ENCODE results near the gene PRKCA. TPM values are rescaled to one million over a fixed set of nuclear protein-coding genes. Genes with fewer than 3 reads are reported as not detected.
A peak's percentile ranks its signal among the peaks of the same experiment; 100 is the strongest.

The PRKCA gene
- total and polyA plus RNA-seq, 2 donors from 2014 or later = 8.0 to 50.8 TPM

DNA sequence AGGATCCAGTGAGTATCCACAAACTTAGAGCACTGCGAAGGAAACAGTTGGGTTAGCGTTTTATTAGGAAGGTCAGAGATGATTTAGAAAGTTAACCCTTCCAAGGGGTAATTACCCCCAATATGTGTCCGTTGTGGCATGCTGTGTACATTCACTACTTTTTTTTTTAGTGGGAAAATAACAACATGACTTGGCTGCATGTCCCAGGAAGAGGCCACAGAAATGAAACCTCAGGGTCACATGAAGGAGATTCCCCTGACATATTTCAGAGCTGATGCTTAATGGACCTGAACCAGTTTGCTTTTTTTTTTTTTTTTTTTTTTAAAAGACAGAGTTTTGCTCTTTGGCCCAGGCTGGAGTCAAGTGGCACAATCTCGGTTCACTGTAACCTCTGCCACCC, 167.5 kb downstream of the PRKCA start:
- intact Hi-C loops (cut with DNase I) = no loop called here
- no peak for FAIRE-seq
- no peak for TF ChIP-seq CTCF (IDR thresholded peaks at IDR 0.05; ENCODE audit: borderline replicate concordance, extremely low read depth, insufficient read depth)
- Histone ChIP-seq H3K27ac (ENCODE audit: low read depth in 2 of 2, low read length in 2 of 2) (peak overlapping the region; percentile 36 to 44), H3K36me3 (ENCODE audit: control insufficient read depth in 2 of 3, insufficient read depth in 3 of 3, low read length in 3 of 3) (no peaks in the 10 kb centered on the region), H3K4me3 (ENCODE audit: low read length in 3 of 3) (peak overlapping the region in 1 of 3 donors; percentile 10), H3K4me1 (ENCODE audit: control insufficient read depth in 2 of 3, insufficient read depth in 2 of 3, low read depth in 1 of 3, low read length in 3 of 3) (peaks cover 19 to 48% (median 23%) of the 10 kb centered on the region in 3 donors), H3K9ac (ENCODE audit: low read length in 3 of 3) (no peak overlapping the region), H3K27me3 (ENCODE audit: control insufficient read depth, insufficient read depth, low read length) (no peaks in the 10 kb centered on the region), H3K9me3 (ENCODE audit: control insufficient read depth in 2 of 3, insufficient read depth in 1 of 3, low read length in 3 of 3) (no peaks in the 10 kb centered on the region)
- DNase-seq = peak in 3 of 5 donors; percentile 13 to 55 (median 50)

GRCh38 chr17:66472123-66472522, 169.7 kb downstream of the PRKCA start:
- H3K4me3 ChIP-seq (ENCODE audit: low read length in 3 of 3) = no peak overlapping the region
- H3K9ac ChIP-seq (ENCODE audit: low read length in 3 of 3) = no peak overlapping the region
- FAIRE-seq (no peak), DNase-seq (no peak)
- H3K27me3 ChIP-seq (ENCODE audit: control insufficient read depth, insufficient read depth, low read length) = no peaks in the 10 kb centered on the region
- intact Hi-C loops (cut with DNase I) = no loop called here
- peaks cover 20 to 32% (median 23%) of the 10 kb centered on the region in 3 donors for H3K4me1 ChIP-seq (ENCODE audit: control insufficient read depth in 2 of 3, insufficient read depth in 2 of 3, low read depth in 1 of 3, low read length in 3 of 3)
- H3K27ac ChIP-seq (ENCODE audit: low read depth in 2 of 2, low read length in 2 of 2) = no peak overlapping the region
- no peak for TF ChIP-seq CTCF (IDR thresholded peaks at IDR 0.05; ENCODE audit: borderline replicate concordance, extremely low read depth, insufficient read depth)
- no peaks in the 10 kb centered on the region for H3K9me3 ChIP-seq (ENCODE audit: control insufficient read depth in 2 of 3, insufficient read depth in 1 of 3, low read length in 3 of 3)
- H3K36me3 ChIP-seq (ENCODE audit: control insufficient read depth in 2 of 3, insufficient read depth in 3 of 3, low read length in 3 of 3) = no peaks in the 10 kb centered on the region

- Histone ChIP-seq H3K4me1 (ENCODE audit: control insufficient read depth in 2 of 3, insufficient read depth in 2 of 3, low read depth in 1 of 3, low read length in 3 of 3) (peaks cover 7 to 13% (median 12%) of the 10 kb centered on the region in 3 donors), H3K36me3 (ENCODE audit: control insufficient read depth in 2 of 3, insufficient read depth in 3 of 3, low read length in 3 of 3) (no peaks in the 10 kb centered on the region), H3K27me3 (ENCODE audit: control insufficient read depth, insufficient read depth, low read length) (no peaks in the 10 kb centered on the region), H3K9me3 (ENCODE audit: control insufficient read depth in 2 of 3, insufficient read depth in 1 of 3, low read length in 3 of 3) (no peaks in the 10 kb centered on the region), H3K27ac (ENCODE audit: low read depth in 2 of 2, low read length in 2 of 2) (no peak overlapping the region), H3K4me3 (ENCODE audit: low read length in 3 of 3) (no peak overlapping the region), H3K9ac (ENCODE audit: low read length in 3 of 3) (no peak overlapping the region)
- no peak for FAIRE-seq
- TF ChIP-seq CTCF (IDR thresholded peaks at IDR 0.05; ENCODE audit: borderline replicate concordance, extremely low read depth, insufficient read depth) = no peak
- no peak for DNase-seq
- intact Hi-C loops (cut with DNase I) = no loop called here
Observed at GRCh38 chr17:66474258-66474657, 171.8 kb downstream of the PRKCA start.
